K562 (cell line): Measurements from ENCODE around the gene PAFAH1B2. TPM values are rescaled to one million over a fixed set of nuclear protein-coding genes. Genes with fewer than 3 reads are reported as not detected.

Experiments
- HNRNPLL ChIP-seq: fragments of 200-400 bp; formaldehyde crosslinking; IDR thresholded peaks from 2 replicates; pipeline ENCODE4 v1.6.1; 2017; ENCODE audit warnings: low read length, low read depth, mild to moderate bottlenecking; ENCODE audit not compliant: poor library complexity, severe bottlenecking
- ZBTB7A ChIP-seq: IDR thresholded peaks from 2 replicates; pipeline ENCODE4 v1.6.1; 2011; ENCODE audit warnings: low read depth, mild to moderate bottlenecking, low read length, moderate library complexity, borderline replicate concordance; ENCODE audit not compliant: control insufficient read depth
- ZZZ3 ChIP-seq: fragments of 450-650 bp; IDR thresholded peaks from 2 replicates; pipeline ENCODE4 v1.6.1; 2016; ENCODE audit warnings: antibody characterized with exemption, mild to moderate bottlenecking, moderate library complexity
- polyA plus RNA-seq, 8 experiments: library from polyadenylated mRNA; depleted of rRNA in 4 of 8; stranded (reverse) in 5 of 8; unstranded in 3 of 8; fragments of >200 nt; fragmentation: Nextera tagmentation in 2 of 8; fragmentation: Illumina TruSeq in 1 of 8; extraction: Ambion mirVana in 2 of 8; extraction: Trizol in 1 of 8; gene quantifications; 2 replicates each; pipeline versions ENCODE4 v1.2.1 to v1.2.3, GENCODE V29; 2011 to 2014; ENCODE audit warnings: inconsistent platforms in 1 of 8, missing spikeins in 1 of 8
- total RNA-seq, 7 experiments: library from RNA; depleted of rRNA in 6 of 7; stranded (reverse); fragments of >200 nt in 6 of 7; fragmentation: Illumina TruSeq in 2 of 7; extraction: Trizol in 2 of 7; gene quantifications; 2 replicates each; pipeline versions ENCODE4 v1.2.1 to v1.2.3, GENCODE V29; 2011 to 2021; ENCODE audit warnings: low replicate concordance in 1 of 7
- TF ChIP-seq, protein P1 (sequence below): sonication (generic); formaldehyde crosslinking; IDR thresholded peaks from 2 replicates; pipeline ENCODE4 v1.8.1; 2023; ENCODE audit warnings: mild to moderate bottlenecking, missing genetic modification reagents

PAFAH1B2 gene
- total and polyA plus RNA-seq, 9 of the 15 experiments (the other 6 are each of a cell fraction or from before 2014, with no cell fraction given), result 27.8 to 94.7 (median 64.9) TPM

DNA sequence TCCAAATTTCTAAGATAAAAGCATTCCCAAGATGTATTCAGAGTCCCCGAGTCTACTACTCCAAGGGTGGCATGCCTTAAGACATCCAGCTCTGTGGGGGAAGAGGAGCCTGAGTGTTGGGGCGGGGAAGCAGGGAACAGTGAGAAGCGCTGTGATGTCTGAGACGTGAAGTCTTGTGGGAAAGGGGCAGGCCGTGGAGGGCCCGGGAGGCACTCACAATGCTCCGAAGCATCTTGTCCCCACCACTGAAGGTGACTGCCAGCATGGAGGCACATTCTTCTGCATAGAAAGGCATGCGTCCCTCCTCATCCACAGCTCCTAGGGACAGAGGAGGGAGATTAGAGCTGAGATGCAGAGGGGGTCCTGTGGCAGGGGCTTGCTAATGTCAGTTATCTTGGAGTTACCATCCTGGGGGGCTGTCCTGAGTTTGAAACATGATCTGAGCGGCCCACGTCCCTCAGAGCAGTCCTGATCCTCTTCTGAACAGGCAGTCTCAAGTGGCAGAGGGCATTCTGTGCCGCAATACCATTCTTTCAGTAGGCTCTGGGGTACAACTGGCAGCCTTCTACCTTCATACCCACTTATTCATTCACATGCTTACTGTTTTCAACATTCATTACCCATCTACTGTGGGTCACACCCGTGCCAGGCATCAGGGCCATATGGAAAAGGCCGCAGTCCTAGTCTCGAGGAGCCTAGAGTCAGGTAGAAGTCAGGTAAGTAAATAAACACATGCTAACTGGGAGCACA is 79.1 kb downstream of the PAFAH1B2 start (continued):
- TF ChIP-seq, protein P1, sequence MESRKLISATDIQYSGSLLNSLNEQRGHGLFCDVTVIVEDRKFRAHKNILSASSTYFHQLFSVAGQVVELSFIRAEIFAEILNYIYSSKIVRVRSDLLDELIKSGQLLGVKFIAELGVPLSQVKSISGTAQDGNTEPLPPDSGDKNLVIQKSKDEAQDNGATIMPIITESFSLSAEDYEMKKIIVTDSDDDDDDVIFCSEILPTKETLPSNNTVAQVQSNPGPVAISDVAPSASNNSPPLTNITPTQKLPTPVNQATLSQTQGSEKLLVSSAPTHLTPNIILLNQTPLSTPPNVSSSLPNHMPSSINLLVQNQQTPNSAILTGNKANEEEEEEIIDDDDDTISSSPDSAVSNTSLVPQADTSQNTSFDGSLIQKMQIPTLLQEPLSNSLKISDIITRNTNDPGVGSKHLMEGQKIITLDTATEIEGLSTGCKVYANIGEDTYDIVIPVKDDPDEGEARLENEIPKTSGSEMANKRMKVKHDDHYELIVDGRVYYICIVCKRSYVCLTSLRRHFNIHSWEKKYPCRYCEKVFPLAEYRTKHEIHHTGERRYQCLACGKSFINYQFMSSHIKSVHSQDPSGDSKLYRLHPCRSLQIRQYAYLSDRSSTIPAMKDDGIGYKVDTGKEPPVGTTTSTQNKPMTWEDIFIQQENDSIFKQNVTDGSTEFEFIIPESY (CRISPR knock-in tag), result no peak
- TF ChIP-seq ZBTB7A (no peak), ZZZ3 (no peak), HNRNPLL (no peak)
